CD4-positive, alpha-beta T cell (primary cell): ENCODE results near the gene OGFOD1. TPM values are rescaled to one million over a fixed set of nuclear protein-coding genes. Genes with fewer than 3 reads are reported as not detected.

Experiments
- ATAC-seq: fragments of 200-7000 bp; cut with Tn5 transposase; one replicate; pipeline ENCODE4 v1.10.0; 2022; ENCODE audit warnings: mild to moderate bottlenecking; ENCODE audit not compliant: poor library complexity
- CTCF ChIA-PET: fragments of 350-600 bp; sonication (Branson Sonifier 250); formaldehyde crosslinking; loops from one replicate; lab custom pipeline; 2021; ENCODE audit warnings: antibody characterized with exemption, inconsistent platforms; lab: Charles Lee
- POLR2A ChIA-PET: fragments of 350-600 bp; sonication (Branson Sonifier 250); formaldehyde crosslinking; loops from one replicate; lab custom pipeline; 2021; ENCODE audit warnings: antibody characterized with exemption, inconsistent platforms; lab: Charles Lee
- DNase-seq, 14 experiments: peaks; one replicate each; pipeline ENCODE4 v3.0.0-alpha.2; 2013 to 2020; ENCODE audit warnings: mixed read lengths in 2 of 14
- H3K27ac ChIP-seq, 2 donors: one replicate each; pipeline versions ENCODE4 v1.5.1 to v1.7.0; 2013; ENCODE audit warnings: low read length in 2 of 2, low read depth in 1 of 2, mild to moderate bottlenecking in 1 of 2
- H3K27me3 ChIP-seq, 2 experiments: 1 replicate in 1 of 2; 2 replicates in 1 of 2; pipeline versions ENCODE4 v1.6.1 to v1.7.0; 2013; ENCODE audit warnings: low read length in 2 of 2, control low read depth in 1 of 2, mild to moderate bottlenecking in 1 of 2, moderate library complexity in 1 of 2; ENCODE audit not compliant: insufficient read depth in 2 of 2, control insufficient read depth in 1 of 2
- H3K36me3 ChIP-seq: one replicate; pipeline ENCODE4 v1.6.1; 2013; ENCODE audit warnings: low read length, control low read depth; ENCODE audit not compliant: insufficient read depth
- H3K4me1 ChIP-seq: one replicate; pipeline ENCODE4 v1.6.1; 2013; ENCODE audit warnings: low read length, control low read depth; ENCODE audit not compliant: insufficient read depth
- H3K4me3 ChIP-seq: one replicate; pipeline ENCODE4 v1.5.1; 2013; ENCODE audit warnings: mild to moderate bottlenecking, low read length, moderate library complexity
- H3K9me3 ChIP-seq, 2 experiments: 1 replicate in 1 of 2; 2 replicates in 1 of 2; pipeline versions ENCODE4 v1.6.1 to v1.7.0; 2013; ENCODE audit warnings: low read length in 2 of 2, mild to moderate bottlenecking in 2 of 2, control low read depth in 1 of 2, moderate library complexity in 1 of 2; ENCODE audit not compliant: control insufficient read depth in 1 of 2, insufficient read depth in 1 of 2
- H3K27ac Mint-ChIP-seq: one replicate; pipeline ENCODE4 v1.8.0; 2020; ENCODE audit warnings: mixed read lengths
- H3K27me3 Mint-ChIP-seq: one replicate; pipeline ENCODE4 v1.8.0; 2021; ENCODE audit warnings: mixed read lengths
- H3K36me3 Mint-ChIP-seq: one replicate; pipeline ENCODE4 v1.8.0; 2021; ENCODE audit warnings: low read depth, mixed read lengths
- H3K4me1 Mint-ChIP-seq: one replicate; pipeline ENCODE4 v1.8.0; 2021; ENCODE audit warnings: low read depth, mixed read lengths
- H3K4me3 Mint-ChIP-seq: one replicate; pipeline ENCODE4 v1.8.0; 2020; ENCODE audit warnings: mild to moderate bottlenecking, mixed read lengths
- H3K9me3 Mint-ChIP-seq: one replicate; pipeline ENCODE4 v1.8.0; 2020; ENCODE audit warnings: mixed read lengths
- CTCF ChIP-seq: fragments of 200-600 bp; IDR thresholded peaks from one replicate; pipeline ENCODE4 v1.8.0; 2022; ENCODE audit warnings: antibody characterized with exemption, mild to moderate bottlenecking
- intact Hi-C, 2 experiments: fragments of 100-400 bp; cut with DNase I in 1 of 2; cut with micrococcal nuclease in 1 of 2; formaldehyde crosslinking; loops; one replicate each; pipeline versions ENCODE4 v1.15.1 to v1.9.0; 2023 to 2025; cut with DNase I, micrococcal nuclease
- total RNA-seq, 174 experiments: library from RNA in 2 of 174; stranded (reverse) in 2 of 174; gene quantifications; one replicate each; pipeline ENCODE4 v1.2.3 and lab custom pipeline; 2021 to 2026

Gene OGFOD1
- total RNA-seq, 2 experiments from 2014 or later = 14.6 to 14.8 TPM

GRCh38 chr16:56423584-56424403 lies 27.6 kb upstream of the OGFOD1 start:
- Mint-ChIP-seq H3K4me3 (peak overlapping the region; percentile 98), H3K4me1 (peaks cover 48% of the 10 kb centered on the region), H3K9me3 (no peaks in the 10 kb centered on the region), H3K36me3 (peaks cover 9% of the 10 kb centered on the region), H3K27me3 (no peaks in the 10 kb centered on the region), H3K27ac (peak overlapping the region; percentile 85)
- intact Hi-C loops = loop anchor here in 1 of 2 experiments (10.0 kb wide), 2 partner anchors 229 to 281 kb away; partner anchors contain the start of gene GNAO1
- H3K4me1 ChIP-seq = peaks cover 21% of the 10 kb centered on the region
- TF ChIP-seq CTCF = no peak
- H3K27me3 ChIP-seq = no peaks in the 10 kb centered on the region
- H3K36me3 ChIP-seq = no peaks in the 10 kb centered on the region
- ChIA-PET POLR2A (interaction anchor here (0.6 to 1.4 kb wide), 4 partner anchors 25 to 158 kb away, joined by 3 to 11 read pairs (median 3); partner anchors contain the start of genes NUDT21 and OGFOD1), CTCF (no interaction called here)
- no peak overlapping the region for H3K27ac ChIP-seq
- peak overlapping the region; percentile 66 for H3K4me3 ChIP-seq
- peak in 3 of 14 experiments; percentile 21 to 47 (median 46) for DNase-seq
- ATAC-seq = no peak
- H3K9me3 ChIP-seq = no peaks in the 10 kb centered on the region

DNA sequence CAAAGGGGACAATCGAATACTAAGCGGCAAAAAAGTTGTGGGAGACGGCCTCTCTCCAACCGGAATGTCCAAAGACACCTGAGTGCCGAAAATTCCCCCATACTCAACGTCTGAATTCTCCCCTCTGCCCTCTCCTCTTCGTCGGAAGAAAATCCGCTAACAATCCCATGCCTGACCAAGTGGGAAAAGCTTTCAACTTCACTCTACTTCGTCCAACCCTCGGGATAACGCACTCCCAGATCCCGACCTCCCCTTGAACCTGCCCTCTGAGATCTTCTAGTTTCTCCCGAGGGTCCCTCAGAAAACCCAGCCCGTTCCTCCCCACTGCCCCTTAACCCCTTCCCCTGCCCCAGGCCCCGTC lies 27.0 kb upstream of the OGFOD1 start:
- no peaks in the 10 kb centered on the region for H3K27me3 Mint-ChIP-seq
- no peaks in the 10 kb centered on the region for H3K9me3 Mint-ChIP-seq
- peak overlapping the region; percentile 85 for H3K27ac Mint-ChIP-seq
- no peak for DNase-seq
- H3K36me3 Mint-ChIP-seq = peaks cover 9% of the 10 kb centered on the region
- no peaks in the 10 kb centered on the region for H3K9me3 ChIP-seq
- no peaks in the 10 kb centered on the region for H3K27me3 ChIP-seq
- peaks cover 46% of the 10 kb centered on the region for H3K4me1 Mint-ChIP-seq
- peak overlapping the region; percentile 66 for H3K4me3 ChIP-seq
- POLR2A ChIA-PET = interaction anchor here (0.9 to 1.4 kb wide), 2 partner anchors 27 to 67 kb away, joined by 3 to 11 read pairs; partner anchors contain the start of genes NUDT21 and OGFOD1
- CTCF ChIA-PET = no interaction called here
- peak overlapping the region; percentile 98 for H3K4me3 Mint-ChIP-seq
- no peak for ATAC-seq
- intact Hi-C loops = loop anchor here in 1 of 2 experiments (10.0 kb wide), 2 partner anchors 230 to 280 kb away; partner anchors contain the start of gene GNAO1
- H3K4me1 ChIP-seq = peaks cover 21% of the 10 kb centered on the region
- no peaks in the 10 kb centered on the region for H3K36me3 ChIP-seq
- TF ChIP-seq CTCF = no peak
- H3K27ac ChIP-seq = no peak overlapping the region

GRCh38 chr16:56424791-56425438 lies 26.4 kb upstream of the OGFOD1 start:
- peaks cover 13% of the 10 kb centered on the region for H3K36me3 Mint-ChIP-seq
- intact Hi-C loops = loop anchor here in 1 of 2 experiments (10.0 kb wide), 2 partner anchors 230 to 280 kb away; partner anchors contain the start of gene GNAO1
- Histone ChIP-seq H3K27me3 (no peaks in the 10 kb centered on the region), H3K9me3 (no peaks in the 10 kb centered on the region), H3K4me1 (peaks cover 21% of the 10 kb centered on the region), H3K36me3 (no peaks in the 10 kb centered on the region), H3K27ac (no peak overlapping the region), H3K4me3 (peak overlapping the region; percentile 66)
- ATAC-seq (peak; percentile 27), DNase-seq (peak in 11 of 14 experiments; percentile 7 to 63 (median 32))
- H3K9me3 Mint-ChIP-seq = no peaks in the 10 kb centered on the region
- TF ChIP-seq CTCF = no peak
- H3K4me3 Mint-ChIP-seq = peak overlapping the region; percentile 98
- H3K27ac Mint-ChIP-seq = peak overlapping the region; percentile 85
- CTCF ChIA-PET = no interaction called here
- H3K4me1 Mint-ChIP-seq = peaks cover 45% of the 10 kb centered on the region
- POLR2A ChIA-PET = interaction anchor here (0.9 to 1.4 kb wide), 2 partner anchors 26 to 68 kb away, joined by 3 to 11 read pairs; partner anchors contain the start of genes NUDT21 and OGFOD1
- H3K27me3 Mint-ChIP-seq = no peaks in the 10 kb centered on the region
